ACC112 (cell line): ENCODE results near the gene SPANXA2.
"Not testable (repeated sequence)": the region's sequence is repeated elsewhere in the genome, so short reads cannot be mapped to it uniquely, and the experiment has no call there.

ENCODE experiments used
- H2AFZ ChIP-seq: fragments of 200-600 bp; sonication (generic); one replicate; pipeline ENCODE4 v1.6.0; 2017; ENCODE audit warnings: antibody characterized with exemption, low read length; ENCODE audit not compliant: unreplicated experiment
- H3K27ac ChIP-seq: fragments of 200-600 bp; sonication (generic); 2 replicates; pipeline ENCODE4 v1.5.1; 2014; ENCODE audit warnings: low read depth, mild to moderate bottlenecking, antibody characterized with exemption, low read length, moderate library complexity
- H3K27me3 ChIP-seq: fragments of 200-600 bp; sonication (generic); 2 replicates; pipeline ENCODE4 v1.6.1; 2014; ENCODE audit warnings: mild to moderate bottlenecking, antibody characterized with exemption, low read length, moderate library complexity, mixed read lengths; ENCODE audit not compliant: insufficient read depth
- H3K36me3 ChIP-seq: fragments of 200-600 bp; sonication (generic); 2 replicates; pipeline ENCODE4 v1.6.1; 2016; ENCODE audit warnings: mild to moderate bottlenecking, antibody characterized with exemption, low read length, moderate library complexity, mixed read lengths; ENCODE audit not compliant: insufficient read depth
- H3K4me1 ChIP-seq: fragments of 200-600 bp; sonication (generic); one replicate; pipeline ENCODE4 v1.6.1; 2016; ENCODE audit warnings: low read length, mixed read lengths; ENCODE audit not compliant: insufficient read depth, unreplicated experiment, control insufficient read depth
- H3K4me3 ChIP-seq: fragments of 200-600 bp; sonication (generic); 2 replicates; pipeline ENCODE4 v1.5.1; 2014; ENCODE audit warnings: mild to moderate bottlenecking, low read depth, low read length
- H3K79me2 ChIP-seq: fragments of 200-600 bp; sonication (generic); one replicate; pipeline ENCODE4 v1.6.0; 2016; ENCODE audit warnings: low read length; ENCODE audit not compliant: control insufficient read depth, unreplicated experiment, insufficient read depth

SPANXA2 gene

GRCh38 chrX:141589408-141589807 is at the start of gene SPANXA2:
TSS of gene SPANXA2 (plus strand) at chrX:141589708. CDS start at chrX:141589768, 60 bp downstream.
- not testable (repeated sequence) for H3K27ac ChIP-seq, H3K79me2 ChIP-seq, H3K27me3 ChIP-seq, H3K4me1 ChIP-seq, H3K36me3 ChIP-seq, H3K4me3 ChIP-seq, H2AFZ ChIP-seq

DNA sequence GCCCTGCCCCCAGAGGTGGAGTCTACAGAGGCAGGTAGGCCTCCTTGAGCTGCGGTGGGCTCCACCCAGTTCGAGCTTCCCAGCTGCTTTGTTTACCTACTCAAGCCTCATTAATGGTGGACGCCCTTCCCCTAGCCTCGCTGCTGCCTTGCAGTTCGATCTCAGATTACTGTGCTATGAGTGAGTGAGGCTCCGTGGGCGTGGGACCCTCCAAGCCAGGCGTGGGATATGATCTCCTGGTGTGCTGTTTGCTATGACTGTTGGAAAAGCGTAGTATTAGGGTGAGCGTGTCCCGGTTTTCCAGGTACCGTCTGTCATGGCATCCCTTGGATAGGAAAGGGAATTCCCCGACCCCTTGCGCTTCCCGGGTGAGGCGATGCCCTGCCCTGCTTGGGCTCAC is 47.0 kb upstream of the SPANXA2 start:
- H3K36me3 ChIP-seq, H3K4me3 ChIP-seq, H3K4me1 ChIP-seq, H2AFZ ChIP-seq, H3K27ac ChIP-seq, H3K27me3 ChIP-seq, H3K79me2 ChIP-seq: not testable (repeated sequence)

DNA sequence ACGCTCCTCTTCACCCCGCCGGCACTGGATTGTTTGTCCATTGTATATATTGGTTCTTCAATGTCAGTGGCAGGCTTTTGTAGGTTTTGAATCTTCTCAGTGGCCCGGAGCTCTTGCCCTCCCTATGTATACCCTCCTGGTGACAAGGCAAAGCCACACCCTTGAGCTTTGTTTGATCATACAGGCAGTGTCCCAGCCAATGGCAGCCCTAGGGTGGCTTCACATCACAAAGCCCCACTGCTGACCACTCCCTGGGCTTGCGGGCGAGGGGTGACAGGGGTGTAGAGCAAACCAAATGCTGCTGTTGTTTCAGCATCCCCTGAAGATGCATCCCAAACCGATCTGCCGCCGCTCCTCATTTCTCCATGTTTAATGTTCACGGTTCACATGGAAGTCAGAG is 4.9 kb upstream of the SPANXA2 start, which contains the start of gene SPANXA1:
Gene SPANXA1 (minus strand): TSS at position 101 of the 400 bp plus-strand sequence. CDS start 60 bp downstream, at position 41.
- H3K4me3 ChIP-seq, H2AFZ ChIP-seq, H3K79me2 ChIP-seq, H3K27ac ChIP-seq, H3K27me3 ChIP-seq, H3K36me3 ChIP-seq, H3K4me1 ChIP-seq: not testable (repeated sequence)

DNA sequence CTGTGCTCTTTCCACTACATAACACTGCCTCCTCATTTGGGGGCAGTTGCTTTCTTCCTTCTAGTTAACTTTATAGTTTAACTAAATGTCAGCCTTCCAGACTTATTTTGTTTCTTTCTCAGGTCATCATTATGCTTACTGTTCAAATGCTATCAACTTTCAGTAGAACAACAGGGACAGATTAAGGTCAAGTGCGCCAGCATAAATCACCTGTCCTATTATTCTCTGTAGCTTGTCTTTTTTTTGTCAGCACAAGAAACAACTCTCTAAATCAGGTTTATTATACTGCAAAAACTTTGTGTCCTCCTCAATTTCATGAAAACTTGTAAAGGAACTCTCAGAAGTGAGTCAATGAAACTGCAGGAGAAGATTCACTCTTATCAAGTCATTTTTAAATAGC is 19.6 kb downstream of the SPANXA2 start:
- Histone ChIP-seq H2AFZ (no peak overlapping the region), H3K27me3 (no peaks in the 10 kb centered on the region), H3K27ac (no peak overlapping the region), H3K4me1 (no peaks in the 10 kb centered on the region), H3K79me2 (no peaks in the 10 kb centered on the region), H3K4me3 (no peak overlapping the region), H3K36me3 (no peaks in the 10 kb centered on the region)

- H3K36me3 ChIP-seq: no peaks in the 10 kb centered on the region
- H2AFZ ChIP-seq: no peak overlapping the region
- H3K27ac ChIP-seq: no peak overlapping the region
- no peaks in the 10 kb centered on the region for H3K79me2 ChIP-seq
- H3K27me3 ChIP-seq: no peaks in the 10 kb centered on the region
- H3K4me1 ChIP-seq: no peaks in the 10 kb centered on the region
- H3K4me3 ChIP-seq: no peak overlapping the region
Measured at GRCh38 chrX:141619336-141619735, 29.8 kb downstream of the SPANXA2 start.

DNA sequence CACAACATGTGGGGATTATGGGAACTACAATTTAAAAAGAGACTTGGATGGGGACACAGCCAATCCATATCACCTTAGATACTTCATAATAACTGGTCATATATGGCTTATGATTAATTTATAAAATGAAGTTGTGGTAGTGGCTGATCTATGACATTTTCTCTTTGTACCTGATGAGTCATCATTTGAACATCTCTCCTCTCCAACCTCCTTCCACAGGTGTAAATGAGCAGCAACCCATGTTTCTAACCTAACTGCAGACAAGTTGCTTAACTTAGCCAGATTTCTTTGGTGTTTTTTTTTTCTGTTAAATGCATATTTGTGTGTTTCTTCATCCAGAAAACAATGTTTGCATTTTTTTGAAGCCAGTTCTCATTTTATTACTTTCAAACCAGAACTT is 42.6 kb downstream of the SPANXA2 start:
- Histone ChIP-seq H3K27ac (no peak overlapping the region), H2AFZ (no peak overlapping the region), H3K36me3 (no peaks in the 10 kb centered on the region), H3K4me3 (no peak overlapping the region), H3K4me1 (no peaks in the 10 kb centered on the region), H3K27me3 (no peaks in the 10 kb centered on the region), H3K79me2 (no peaks in the 10 kb centered on the region)

DNA sequence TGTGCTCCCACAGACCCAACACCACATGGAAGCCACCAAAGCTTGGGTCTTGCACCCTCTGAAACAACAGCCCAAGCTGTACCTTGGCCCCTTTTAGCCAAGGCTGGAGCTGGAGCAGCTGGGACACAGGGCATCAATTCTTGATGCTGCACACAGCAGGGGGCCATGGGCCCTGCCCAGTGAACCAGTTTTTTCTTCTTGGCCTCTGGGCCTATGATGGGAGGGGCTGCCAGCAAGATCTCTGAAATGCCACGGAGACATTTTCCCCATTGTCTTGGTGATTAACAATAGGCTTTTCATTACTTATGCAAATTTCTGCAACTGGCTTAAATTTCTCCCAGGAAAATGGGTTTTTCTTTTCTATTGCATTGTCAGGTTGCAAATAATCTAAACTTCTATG is 49.0 kb downstream of the SPANXA2 start:
- Histone ChIP-seq H2AFZ (no peak overlapping the region), H3K36me3 (no peaks in the 10 kb centered on the region), H3K4me3 (no peak overlapping the region), H3K4me1 (no peaks in the 10 kb centered on the region), H3K27ac (no peak overlapping the region), H3K79me2 (no peaks in the 10 kb centered on the region), H3K27me3 (no peaks in the 10 kb centered on the region)
